Stimulated activated CD4-positive, alpha-beta T cell treated with anti-CD3 and anti-CD28 coated beads, Interleukin-15, amount 100 ng/mL, for 1 hour (primary cell): ENCODE results near the gene ZNF587B.
"Not testable (repeated sequence)": the region's sequence is repeated elsewhere in the genome, so short reads cannot be mapped to it uniquely, and the experiment has no call there.

Experiments
- DNase-seq, 2 donors: peaks; one replicate each; pipeline ENCODE4 v3.0.0-alpha.2; 2020; ENCODE audit warnings: low read depth in 1 of 2, low spot score in 1 of 2

ZNF587B gene

DNA sequence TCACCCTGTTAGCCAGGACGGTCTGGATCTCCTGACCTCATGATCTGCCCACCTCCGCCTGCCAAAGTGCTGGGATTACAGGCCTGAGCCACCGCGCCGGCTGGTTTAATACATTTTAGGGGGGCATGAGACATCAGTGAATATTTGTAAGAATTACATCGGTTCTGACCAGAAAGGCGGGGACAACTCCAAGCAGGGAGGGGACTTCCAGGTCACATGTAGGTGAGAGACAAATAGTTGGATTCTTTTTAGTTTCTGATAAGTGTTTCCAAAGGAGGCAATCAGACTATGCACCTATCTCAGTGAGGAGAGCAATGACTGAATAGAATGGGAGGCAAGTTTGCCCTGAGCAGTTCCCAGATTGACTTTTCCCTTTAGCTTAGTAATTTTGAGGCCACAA, 11.7 kb upstream of the ZNF587B start:
- DNase-seq: no peak

DNA sequence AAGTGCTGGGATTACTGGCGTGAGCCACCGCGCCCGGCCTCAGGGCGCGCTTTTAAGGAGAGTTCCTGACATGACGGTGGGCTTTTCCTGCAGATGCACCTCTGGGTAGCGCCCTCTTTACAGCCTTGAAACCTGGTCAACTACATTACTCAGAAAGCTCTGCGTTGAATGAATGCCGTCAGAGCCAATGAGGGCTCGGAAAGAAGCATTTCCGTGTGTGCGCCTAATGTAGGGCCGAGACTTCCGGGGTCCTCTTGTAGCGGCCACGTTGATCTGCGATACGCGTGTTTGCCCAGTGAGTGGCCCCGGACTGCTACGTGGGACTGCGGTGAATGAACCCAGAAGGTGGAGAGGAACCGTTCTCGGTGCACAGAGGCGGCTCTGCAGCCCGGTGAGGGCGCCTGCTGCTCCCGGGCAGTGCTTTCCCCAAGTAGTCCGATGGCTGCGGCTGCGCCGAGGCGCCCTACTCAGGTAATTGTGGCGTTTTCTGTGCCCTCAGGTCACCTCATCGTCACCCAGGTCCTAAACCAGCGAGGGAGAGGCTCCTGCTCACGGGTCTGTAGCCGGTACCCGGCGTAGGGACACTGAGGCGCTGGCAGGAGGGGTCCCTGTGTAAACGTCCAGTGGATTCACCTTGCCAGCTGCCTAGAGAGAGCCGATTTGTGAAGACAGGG, 10.5 kb upstream of the ZNF587B start:
- DNase-seq: peak; percentile 50 to 51

DNA sequence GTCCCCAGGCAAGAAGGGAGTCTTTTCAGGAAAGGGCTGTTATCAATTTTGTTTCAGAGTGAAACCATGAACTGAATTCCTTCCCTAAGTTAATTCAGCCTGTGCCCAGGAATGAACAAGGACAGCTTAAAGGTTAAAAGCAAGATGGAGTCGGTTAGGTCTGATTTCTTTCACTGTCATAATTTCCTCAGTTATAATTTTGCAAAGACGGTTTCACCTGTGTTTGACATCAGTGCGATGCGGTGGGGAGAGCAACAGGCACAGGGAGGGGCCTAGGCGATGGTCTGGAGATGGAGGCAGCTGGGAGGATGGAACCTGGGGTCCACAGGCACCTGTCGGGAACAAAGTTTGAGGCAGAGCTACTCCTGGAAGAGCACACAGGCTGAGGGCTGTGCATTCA, 9.5 kb upstream of the ZNF587B start:
- DNase-seq: no peak

DNA sequence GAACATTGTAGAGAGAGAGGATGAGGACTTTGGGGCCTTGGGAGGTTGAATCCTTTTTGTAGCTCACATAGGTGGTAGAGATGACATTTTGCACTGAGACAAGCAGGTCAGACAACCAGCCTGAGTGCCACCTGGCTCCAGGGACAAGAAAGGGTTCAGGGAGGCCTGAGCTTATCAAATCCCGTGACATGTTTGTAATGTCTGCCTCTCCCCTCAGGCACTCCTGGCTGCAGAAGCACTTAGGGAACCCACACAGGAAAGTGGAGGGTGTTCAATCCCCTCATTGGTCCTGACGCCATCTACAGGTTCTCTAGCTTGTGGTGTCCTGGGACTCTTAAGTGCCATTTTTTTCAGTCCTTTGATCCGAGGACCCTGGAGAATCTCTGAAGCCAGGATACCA, 9.0 kb upstream of the ZNF587B start:
- not testable (repeated sequence) for DNase-seq

GRCh38 chr19:57821501-57821900, 8.6 kb upstream of the ZNF587B start:
- DNase-seq: not testable (repeated sequence)

DNA sequence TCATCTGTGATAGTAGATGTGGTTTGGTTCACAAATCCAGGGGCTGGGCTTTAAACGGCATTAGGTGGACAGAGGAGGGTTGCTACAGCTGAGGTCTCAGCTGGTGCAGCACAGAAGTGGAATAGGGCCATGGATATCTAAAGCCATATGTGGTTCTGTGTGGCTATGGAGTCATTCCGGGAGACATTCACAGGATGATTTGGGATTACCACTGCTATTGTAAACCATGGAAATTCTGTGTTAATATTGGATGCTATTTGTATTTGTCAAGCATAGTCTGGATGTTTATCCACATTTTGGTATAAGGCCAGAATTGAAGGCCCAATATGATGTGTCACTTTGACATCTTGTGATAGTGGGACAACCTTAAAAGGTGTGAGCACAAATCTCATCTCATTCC, 6.9 kb upstream of the ZNF587B start:
- DNase-seq: not testable (repeated sequence)

GRCh38 chr19:57823608-57824007, 6.5 kb upstream of the ZNF587B start:
- DNase-seq: not testable (repeated sequence)

DNA sequence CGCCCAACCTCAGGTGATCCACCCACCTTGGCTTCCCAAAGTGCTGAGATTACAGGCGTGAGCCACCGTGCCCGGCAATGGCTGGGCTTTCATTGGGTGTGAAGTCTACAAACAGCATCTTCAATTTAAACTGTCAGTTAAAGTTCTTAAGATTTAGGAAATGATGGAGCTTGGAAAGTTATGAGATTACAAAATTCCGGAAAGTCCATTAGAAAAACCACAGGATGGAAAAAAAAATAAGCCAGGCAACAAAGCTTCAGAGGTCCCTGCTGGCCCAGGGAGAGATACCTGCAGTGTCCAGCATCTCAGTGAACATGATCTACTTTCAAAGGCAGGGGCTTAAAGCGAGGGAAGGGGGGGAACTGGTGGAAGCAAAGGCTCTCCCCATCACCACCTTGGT, 4.6 kb upstream of the ZNF587B start:
- no peak for DNase-seq

- DNase-seq: no peak
These were observed 783 bp upstream of the ZNF587B start for GRCh38 chr19:57829316-57829715.

- not testable (repeated sequence) for DNase-seq
These were observed 6.9 kb downstream of the ZNF587B start for GRCh38 chr19:57836991-57837390.

DNA sequence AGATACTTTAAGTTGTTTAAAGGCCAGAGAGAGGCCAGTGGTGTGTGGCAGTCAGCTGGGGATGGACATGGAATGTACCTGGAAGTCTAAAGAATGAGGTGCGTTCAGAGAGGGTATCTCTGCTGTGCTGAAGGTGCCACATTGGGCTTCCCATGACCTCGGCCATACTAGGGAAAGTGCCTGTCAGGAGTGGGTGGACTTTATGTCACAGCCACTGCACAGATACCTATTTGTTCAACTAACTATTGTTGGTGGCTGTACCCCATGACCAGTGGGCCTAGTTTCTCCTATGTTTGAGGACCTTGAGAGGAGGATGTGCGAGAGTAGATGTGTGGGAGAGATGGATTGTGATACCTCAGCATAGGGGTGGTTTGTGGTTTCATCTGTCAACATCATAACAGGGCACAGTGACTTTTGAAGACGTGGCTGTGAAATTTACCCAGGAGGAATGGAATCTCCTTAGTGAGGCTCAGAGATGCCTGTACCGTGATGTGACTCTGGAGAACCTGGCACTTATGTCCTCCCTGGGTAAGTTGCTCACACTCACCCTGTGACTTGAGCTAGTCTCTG, 8.6 kb downstream of the ZNF587B start:
- DNase-seq: not testable (repeated sequence)

- DNase-seq: no peak
These were observed 11.1 kb downstream of the ZNF587B start for GRCh38 chr19:57841122-57841763.

- not testable (repeated sequence) for DNase-seq
These were observed 17.1 kb downstream of the ZNF587B start for GRCh38 chr19:57847164-57847563.

GRCh38 chr19:57849162-57849665, 19.1 kb downstream of the ZNF587B start:
- not testable (repeated sequence) for DNase-seq

DNA sequence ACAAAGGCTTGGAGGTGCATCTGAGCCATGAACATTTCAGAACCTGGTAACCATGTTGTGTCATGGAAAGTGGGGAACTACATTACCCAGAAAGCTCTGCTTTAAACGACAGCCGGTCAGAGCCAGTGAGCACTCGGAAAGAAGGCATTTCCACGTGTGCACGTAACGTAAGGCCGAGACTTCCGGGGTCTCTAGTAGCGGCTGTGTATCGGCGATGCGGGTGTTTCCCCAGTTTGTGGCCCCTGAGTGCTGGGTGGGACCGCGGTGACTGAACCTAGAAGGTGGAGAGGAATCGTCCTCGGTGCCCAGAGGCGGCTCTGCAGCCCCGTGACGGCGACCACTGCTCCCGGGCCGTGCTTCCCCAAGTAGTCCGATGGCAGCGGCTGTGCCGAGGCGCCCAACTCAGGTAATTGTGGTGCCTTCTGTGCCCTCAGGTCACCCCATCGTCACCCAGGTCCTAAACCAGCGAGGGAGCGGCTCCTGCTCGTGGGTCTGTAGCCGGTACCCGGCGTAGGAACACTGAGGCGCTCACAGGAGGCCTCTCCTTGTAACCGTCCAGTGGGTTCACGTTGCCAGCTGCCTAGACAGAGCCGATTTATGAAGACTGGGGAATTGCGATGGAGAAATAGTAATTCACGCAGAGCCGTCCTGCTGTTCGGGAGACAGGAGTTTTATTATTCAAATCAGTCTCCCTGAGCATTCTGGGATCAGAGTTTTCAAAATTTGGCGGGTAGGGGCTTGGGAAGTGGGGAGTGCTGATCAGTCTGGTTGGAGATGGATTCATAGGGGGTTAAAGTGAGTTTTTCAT, 19.8 kb downstream of the ZNF587B start, which contains the start of gene ZNF587:
Gene ZNF587, plus strand, starts transcription at position 194 of the 808 bp plus-strand sequence. Its CDS starts 180 bp downstream, at position 374.
- DNase-seq: peak; percentile 55

GRCh38 chr19:57850553-57851017, 20.5 kb downstream of the ZNF587B start:
- no peak for DNase-seq

DNA sequence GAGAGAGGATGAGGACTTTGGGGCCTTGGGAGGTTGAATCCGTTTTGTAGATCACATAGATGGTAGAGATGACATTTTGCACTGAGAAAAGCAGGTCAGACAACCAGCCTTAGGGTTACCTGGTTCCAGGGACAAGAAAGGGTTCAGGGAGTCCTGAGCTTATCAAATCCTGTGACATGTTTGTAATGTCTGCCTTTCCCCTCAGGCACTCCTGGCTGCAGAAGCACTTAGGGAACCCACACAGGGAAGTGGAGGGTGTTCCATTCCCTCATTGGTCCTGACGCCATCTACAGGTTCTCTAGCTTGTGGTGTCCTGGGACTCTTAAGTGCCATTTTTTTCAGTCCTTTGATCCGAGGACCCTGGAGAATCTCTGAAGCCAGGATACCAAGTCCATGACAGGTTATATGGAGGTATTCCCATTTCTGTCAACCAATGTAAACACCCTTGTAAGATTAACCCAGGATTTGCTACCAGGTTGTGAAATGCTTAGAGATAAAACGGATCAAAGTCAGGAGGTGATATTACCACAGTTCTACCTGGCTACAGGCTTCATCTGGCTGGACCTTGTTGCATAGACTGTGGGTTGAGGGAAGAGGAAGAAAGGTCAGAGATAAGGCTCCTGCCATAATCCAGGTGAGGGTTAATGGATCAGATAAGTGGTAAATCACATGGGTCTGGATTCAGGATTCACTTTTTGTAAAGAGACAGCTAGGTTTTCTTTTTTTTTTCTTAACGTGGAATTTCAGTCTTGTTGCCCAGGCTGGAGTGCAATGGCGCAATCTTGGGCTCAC, 21.9 kb downstream of the ZNF587B start:
- DNase-seq: not testable (repeated sequence)

- DNase-seq: not testable (repeated sequence)
These were observed 24.0 kb downstream of the ZNF587B start for GRCh38 chr19:57854117-57854516.

GRCh38 chr19:57862351-57862750, 32.3 kb downstream of the ZNF587B start:
- not testable (repeated sequence) for DNase-seq

DNA sequence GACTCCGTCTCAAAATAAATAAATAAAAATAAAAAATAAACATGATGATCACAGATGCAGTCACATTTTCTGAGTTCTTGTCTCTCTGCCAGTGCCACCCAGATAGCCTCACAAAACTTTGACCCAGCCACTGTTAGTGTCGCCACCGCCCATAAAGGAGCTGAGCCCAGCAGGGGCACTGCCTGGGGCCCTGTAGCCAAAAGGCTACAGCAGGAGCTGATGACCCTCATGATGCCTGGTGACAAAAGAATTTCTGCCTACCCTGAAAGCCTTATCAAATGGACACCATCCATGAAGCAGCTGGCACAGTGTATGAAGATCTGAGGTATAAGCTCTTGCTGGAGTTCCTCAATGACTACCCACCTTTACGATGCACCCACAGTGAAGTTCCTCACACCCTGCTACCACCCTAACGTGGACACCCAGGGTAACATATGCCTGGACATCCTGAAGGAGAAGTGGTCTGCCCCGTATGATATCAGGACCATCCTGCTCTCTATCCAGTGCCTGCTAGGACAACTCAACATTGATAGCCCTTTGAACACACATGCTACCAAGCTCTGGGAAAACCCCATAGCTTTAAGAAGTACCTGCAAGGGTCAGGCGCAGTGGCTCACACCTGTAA, 37.9 kb downstream of the ZNF587B start:
- DNase-seq: no peak
